Measurements from ENCODE around the gene RB1. TPM values are rescaled to one million over a fixed set of nuclear protein-coding genes. Genes with fewer than 3 reads are reported as not detected.
"Not testable (repeated sequence)": the region's sequence is repeated elsewhere in the genome, so short reads cannot be mapped to it uniquely, and the experiment has no call there.

The RB1 gene
- total RNA-seq, 1 experiment from 2014 or later, result 104 TPM

DNA sequence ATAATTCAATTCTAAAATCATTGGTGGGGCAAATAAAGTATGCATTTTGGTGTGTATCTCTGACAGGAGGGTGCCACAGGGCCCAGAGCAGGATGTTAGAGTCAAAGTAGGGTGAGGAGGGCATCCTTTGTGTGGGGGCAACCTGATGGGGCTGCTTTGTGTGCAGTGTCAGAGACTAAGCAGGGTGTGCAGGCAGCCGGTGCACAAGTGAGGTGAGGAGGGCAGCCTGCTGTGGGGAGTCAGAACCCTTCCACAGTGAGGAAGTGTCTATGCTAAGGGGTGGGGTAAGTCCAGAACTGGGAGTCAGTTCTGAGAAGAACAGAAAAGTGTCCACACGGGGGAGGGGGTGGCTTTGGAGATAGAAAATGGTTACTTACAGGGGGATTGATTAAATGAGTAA, 40.7 kb downstream of the RB1 start:
- Histone ChIP-seq H4K20me1 (ENCODE audit: insufficient read depth, low read depth, low read length) (no peaks in the 10 kb centered on the region), H3K4me3 (ENCODE audit: low read length) (no peak overlapping the region), H3K9ac (ENCODE audit: low read length) (no peak overlapping the region), H2AFZ (ENCODE audit: low read length) (no peak overlapping the region), H3K27ac (ENCODE audit: low read length) (no peak overlapping the region), H3K36me3 (ENCODE audit: insufficient read depth, low read length) (peaks cover 66% of the 10 kb centered on the region), H3K9me2 (replicated peaks; ENCODE audit: insufficient read depth, low read length) (no peaks in the 10 kb centered on the region; the same call in 1 of the 2 replicates), H3K27me3 (ENCODE audit: low read length) (no peaks in the 10 kb centered on the region), H3K4me2 (ENCODE audit: low read depth, low read length, poor library complexity, severe bottlenecking) (no peak overlapping the region), H3K9me3 (ENCODE audit: low read length) (no peaks in the 10 kb centered on the region), H3K4me1 (ENCODE audit: low read length) (no peaks in the 10 kb centered on the region), H3K79me2 (ENCODE audit: low read length) (peaks cover 40% of the 10 kb centered on the region)
- DNase-seq, result no peak

DNA sequence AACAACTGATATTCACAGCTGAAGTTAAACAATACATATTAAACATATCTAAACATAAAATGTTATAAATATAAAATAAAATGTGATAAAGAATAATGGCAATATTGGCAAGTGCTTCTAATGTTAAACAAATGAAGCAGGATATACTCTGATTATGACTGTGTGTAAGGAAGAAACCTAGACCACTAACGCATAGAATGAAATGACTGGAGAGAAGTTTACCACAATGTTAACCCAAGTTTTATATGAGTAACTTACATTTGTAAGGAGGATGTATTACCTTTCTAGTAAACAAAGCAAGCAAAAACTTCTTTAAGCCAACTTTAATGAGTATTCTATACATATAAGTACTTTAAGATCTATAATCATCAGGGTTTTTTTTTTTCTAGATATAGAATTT, 43.0 kb downstream of the RB1 start:
- Histone ChIP-seq H3K27me3 (ENCODE audit: low read length) (no peaks in the 10 kb centered on the region), H4K20me1 (ENCODE audit: insufficient read depth, low read depth, low read length) (no peaks in the 10 kb centered on the region), H2AFZ (ENCODE audit: low read length) (no peak overlapping the region), H3K9me3 (ENCODE audit: low read length) (peaks cover 13% of the 10 kb centered on the region), H3K9me2 (replicated peaks; ENCODE audit: insufficient read depth, low read length) (no peaks in the 10 kb centered on the region; the same call in 1 of the 2 replicates), H3K4me3 (ENCODE audit: low read length) (no peak overlapping the region), H3K4me1 (ENCODE audit: low read length) (no peaks in the 10 kb centered on the region), H3K79me2 (ENCODE audit: low read length) (peaks cover 48% of the 10 kb centered on the region), H3K4me2 (ENCODE audit: low read depth, low read length, poor library complexity, severe bottlenecking) (no peak overlapping the region), H3K27ac (ENCODE audit: low read length) (no peak overlapping the region), H3K36me3 (ENCODE audit: insufficient read depth, low read length) (peaks cover 80% of the 10 kb centered on the region), H3K9ac (ENCODE audit: low read length) (no peak overlapping the region)
- DNase-seq, result no peak

GRCh38 chr13:48349525-48349924, 46.0 kb downstream of the RB1 start:
- H3K9me2 ChIP-seq (replicated peaks; ENCODE audit: insufficient read depth, low read length), result no peaks in the 10 kb centered on the region
- no peak overlapping the region for H2AFZ ChIP-seq (ENCODE audit: low read length)
- H3K36me3 ChIP-seq (ENCODE audit: insufficient read depth, low read length), result peaks cover 88% of the 10 kb centered on the region
- no peak overlapping the region for H3K27ac ChIP-seq (ENCODE audit: low read length)
- no peaks in the 10 kb centered on the region for H4K20me1 ChIP-seq (ENCODE audit: insufficient read depth, low read depth, low read length)
- no peaks in the 10 kb centered on the region for H3K4me1 ChIP-seq (ENCODE audit: low read length)
- peaks cover 22% of the 10 kb centered on the region for H3K79me2 ChIP-seq (ENCODE audit: low read length)
- H3K27me3 ChIP-seq (ENCODE audit: low read length), result no peaks in the 10 kb centered on the region
- no peak overlapping the region for H3K9ac ChIP-seq (ENCODE audit: low read length)
- no peak overlapping the region for H3K4me3 ChIP-seq (ENCODE audit: low read length)
- DNase-seq, result no peak
- peaks cover 30% of the 10 kb centered on the region for H3K9me3 ChIP-seq (ENCODE audit: low read length)
- no peak overlapping the region for H3K4me2 ChIP-seq (ENCODE audit: low read depth, low read length, poor library complexity, severe bottlenecking)

DNA sequence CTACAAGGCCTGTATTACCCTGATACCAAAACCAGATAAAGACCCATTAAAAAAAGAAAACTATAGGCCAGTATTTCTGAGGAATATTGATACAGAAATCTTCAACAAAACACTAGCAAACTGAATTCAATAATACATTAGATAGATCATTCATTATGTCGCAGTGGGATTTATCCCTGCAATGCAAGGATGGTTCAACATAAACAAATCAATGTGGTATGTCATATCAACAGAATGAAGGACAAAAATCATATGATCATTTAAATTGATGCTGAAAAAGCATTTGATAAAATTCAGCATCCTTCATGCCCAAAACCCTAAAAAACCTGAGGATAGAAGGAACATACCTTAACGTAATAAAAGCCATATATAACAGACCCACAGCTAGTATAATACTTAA, 50.0 kb downstream of the RB1 start:
- Histone ChIP-seq H3K9me2 (replicated peaks; ENCODE audit: insufficient read depth, low read length) (no peaks in the 10 kb centered on the region), H3K79me2 (ENCODE audit: low read length) (peaks cover 29% of the 10 kb centered on the region), H3K9ac (ENCODE audit: low read length) (no peak overlapping the region), H3K4me2 (ENCODE audit: low read depth, low read length, poor library complexity, severe bottlenecking) (no peak overlapping the region), H3K27ac (ENCODE audit: low read length) (no peak overlapping the region), H3K27me3 (ENCODE audit: low read length) (no peaks in the 10 kb centered on the region), H3K36me3 (ENCODE audit: insufficient read depth, low read length) (peaks cover 63% of the 10 kb centered on the region), H3K4me3 (ENCODE audit: low read length) (no peak overlapping the region), H3K4me1 (ENCODE audit: low read length) (no peaks in the 10 kb centered on the region), H2AFZ (ENCODE audit: low read length) (no peak overlapping the region), H4K20me1 (ENCODE audit: insufficient read depth, low read depth, low read length) (no peaks in the 10 kb centered on the region), H3K9me3 (ENCODE audit: low read length) (peaks cover 30% of the 10 kb centered on the region)
- no peak for DNase-seq

DNA sequence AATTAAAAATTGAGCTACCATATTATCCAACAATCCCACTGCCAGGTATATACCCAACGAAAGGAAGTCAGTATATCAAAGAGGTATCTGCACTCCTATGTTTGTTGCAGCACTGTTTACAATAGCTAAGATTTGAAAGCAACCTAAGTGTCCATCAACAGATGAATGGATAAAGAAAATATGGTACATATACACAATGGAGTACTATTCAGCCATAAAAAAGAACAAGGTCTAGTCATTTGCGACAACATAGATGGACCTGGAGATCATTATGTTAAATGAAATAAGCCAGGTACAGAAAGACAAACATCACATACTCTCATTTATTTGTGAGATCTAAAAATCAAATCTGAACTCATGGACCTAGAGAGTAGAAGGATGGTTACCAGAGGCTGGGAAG, 52.0 kb downstream of the RB1 start:
- H3K4me2 ChIP-seq (ENCODE audit: low read depth, low read length, poor library complexity, severe bottlenecking); H3K9me2 ChIP-seq (replicated peaks; ENCODE audit: insufficient read depth, low read length); DNase-seq; H3K4me1 ChIP-seq (ENCODE audit: low read length); H4K20me1 ChIP-seq (ENCODE audit: insufficient read depth, low read depth, low read length); H2AFZ ChIP-seq (ENCODE audit: low read length); H3K27ac ChIP-seq (ENCODE audit: low read length); H3K4me3 ChIP-seq (ENCODE audit: low read length); H3K9ac ChIP-seq (ENCODE audit: low read length); H3K27me3 ChIP-seq (ENCODE audit: low read length): not testable (repeated sequence)
- H3K79me2 ChIP-seq (ENCODE audit: low read length), result peaks cover 33% of the 10 kb centered on the region
- H3K36me3 ChIP-seq (ENCODE audit: insufficient read depth, low read length), result peaks cover 55% of the 10 kb centered on the region
- H3K9me3 ChIP-seq (ENCODE audit: low read length), result peaks cover 25% of the 10 kb centered on the region

DNA sequence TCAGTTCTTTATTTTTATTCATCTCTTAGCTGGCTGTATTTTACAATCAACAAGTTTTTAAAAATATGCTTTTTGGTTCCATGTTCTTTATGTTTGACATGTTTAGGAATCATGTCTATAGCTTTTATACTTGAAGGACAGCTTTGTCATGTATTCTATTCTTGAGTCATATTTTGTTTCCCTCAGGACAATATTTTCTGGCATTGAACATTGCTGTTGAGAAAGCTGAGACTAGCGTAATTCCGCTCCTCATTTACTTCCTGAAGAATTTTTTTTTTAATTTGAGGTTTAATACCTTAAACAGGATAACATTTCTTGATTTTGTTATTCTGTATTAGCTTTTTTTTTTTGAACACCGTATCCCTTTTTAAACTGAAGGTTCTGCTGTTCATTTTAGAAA, 53.2 kb downstream of the RB1 start:
- H3K27me3 ChIP-seq (ENCODE audit: low read length), result no peaks in the 10 kb centered on the region
- no peak for DNase-seq
- peaks cover 48% of the 10 kb centered on the region for H3K36me3 ChIP-seq (ENCODE audit: insufficient read depth, low read length)
- no peak overlapping the region for H3K4me2 ChIP-seq (ENCODE audit: low read depth, low read length, poor library complexity, severe bottlenecking)
- H3K4me1 ChIP-seq (ENCODE audit: low read length), result no peaks in the 10 kb centered on the region
- H3K79me2 ChIP-seq (ENCODE audit: low read length), result peaks cover 22% of the 10 kb centered on the region
- H4K20me1 ChIP-seq (ENCODE audit: insufficient read depth, low read depth, low read length), result no peaks in the 10 kb centered on the region
- H3K27ac ChIP-seq (ENCODE audit: low read length), result no peak overlapping the region
- H2AFZ ChIP-seq (ENCODE audit: low read length), result no peak overlapping the region
- 0 out of 2 replicates have a peak, but pooled peaks cover 3% of the 10 kb centered on the region for H3K9me2 ChIP-seq (replicated peaks; ENCODE audit: insufficient read depth, low read length)
- H3K9me3 ChIP-seq (ENCODE audit: low read length), result peaks cover 18% of the 10 kb centered on the region
- H3K9ac ChIP-seq (ENCODE audit: low read length), result no peak overlapping the region
- H3K4me3 ChIP-seq (ENCODE audit: low read length), result no peak overlapping the region

DNA sequence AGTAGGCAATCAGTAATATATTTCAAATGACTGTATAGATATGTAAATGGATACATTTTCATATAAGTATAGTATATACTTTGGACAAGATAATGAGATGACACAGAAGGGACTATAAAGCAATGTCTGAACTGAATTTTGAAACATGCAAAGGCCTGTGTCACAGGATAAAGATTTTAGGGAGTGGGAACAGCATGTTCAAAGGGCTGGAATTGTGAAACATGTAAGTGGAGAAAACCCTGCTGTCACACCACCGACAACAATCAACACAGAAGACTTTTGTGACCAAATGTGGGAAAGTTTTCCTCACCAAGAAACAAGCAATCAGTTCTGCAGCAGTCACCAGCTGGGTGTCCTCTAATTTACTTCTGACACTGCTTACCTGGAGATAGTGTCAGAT, 66.4 kb downstream of the RB1 start:
- no peaks in the 10 kb centered on the region for H3K9me2 ChIP-seq (replicated peaks; ENCODE audit: insufficient read depth, low read length)
- no peak overlapping the region for H3K4me2 ChIP-seq (ENCODE audit: low read depth, low read length, poor library complexity, severe bottlenecking)
- no peaks in the 10 kb centered on the region for H3K4me1 ChIP-seq (ENCODE audit: low read length)
- H4K20me1 ChIP-seq (ENCODE audit: insufficient read depth, low read depth, low read length), result no peaks in the 10 kb centered on the region
- no peak overlapping the region for H3K9ac ChIP-seq (ENCODE audit: low read length)
- H3K36me3 ChIP-seq (ENCODE audit: insufficient read depth, low read length), result peaks cover 40% of the 10 kb centered on the region
- H3K27me3 ChIP-seq (ENCODE audit: low read length), result no peaks in the 10 kb centered on the region
- H3K9me3 ChIP-seq (ENCODE audit: low read length), result no peaks in the 10 kb centered on the region
- H3K79me2 ChIP-seq (ENCODE audit: low read length), result no peaks in the 10 kb centered on the region
- no peak for DNase-seq
- no peak overlapping the region for H2AFZ ChIP-seq (ENCODE audit: low read length)
- no peak overlapping the region for H3K27ac ChIP-seq (ENCODE audit: low read length)
- H3K4me3 ChIP-seq (ENCODE audit: low read length), result no peak overlapping the region

GRCh38 chr13:48370815-48371214, 67.3 kb downstream of the RB1 start:
- peaks cover 39% of the 10 kb centered on the region for H3K36me3 ChIP-seq (ENCODE audit: insufficient read depth, low read length)
- H3K9me2 ChIP-seq (replicated peaks; ENCODE audit: insufficient read depth, low read length), result no peaks in the 10 kb centered on the region
- H3K27me3 ChIP-seq (ENCODE audit: low read length), result no peaks in the 10 kb centered on the region
- no peaks in the 10 kb centered on the region for H3K79me2 ChIP-seq (ENCODE audit: low read length)
- H3K4me3 ChIP-seq (ENCODE audit: low read length), result no peak overlapping the region
- no peak for DNase-seq
- no peak overlapping the region for H3K27ac ChIP-seq (ENCODE audit: low read length)
- H3K4me2 ChIP-seq (ENCODE audit: low read depth, low read length, poor library complexity, severe bottlenecking), result no peak overlapping the region
- no peaks in the 10 kb centered on the region for H3K4me1 ChIP-seq (ENCODE audit: low read length)
- H3K9me3 ChIP-seq (ENCODE audit: low read length), result no peaks in the 10 kb centered on the region
- no peak overlapping the region for H3K9ac ChIP-seq (ENCODE audit: low read length)
- H2AFZ ChIP-seq (ENCODE audit: low read length), result no peak overlapping the region
- H4K20me1 ChIP-seq (ENCODE audit: insufficient read depth, low read depth, low read length), result no peaks in the 10 kb centered on the region

DNA sequence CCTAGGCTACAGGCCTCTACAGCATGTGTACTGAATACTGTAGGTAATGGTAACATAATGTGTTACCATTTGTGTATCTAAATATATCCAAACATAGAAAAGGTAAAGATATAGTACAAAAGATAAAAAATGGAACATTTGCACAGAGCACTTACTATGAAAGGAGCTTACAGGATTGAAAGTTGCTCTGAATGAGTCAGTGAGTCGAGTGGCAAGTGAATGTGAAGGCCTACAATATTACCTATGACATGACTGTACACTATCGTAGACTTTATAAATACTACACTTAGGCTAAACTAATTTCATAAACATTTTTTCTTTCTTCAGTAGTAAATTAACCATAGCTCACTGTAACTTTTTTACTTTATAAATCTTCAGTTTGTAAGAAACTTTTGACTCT, 74.3 kb downstream of the RB1 start:
- H3K4me1 ChIP-seq (ENCODE audit: low read length), result no peaks in the 10 kb centered on the region
- H3K9me2 ChIP-seq (replicated peaks; ENCODE audit: insufficient read depth, low read length), result no peaks in the 10 kb centered on the region
- DNase-seq, result no peak
- H3K4me2 ChIP-seq (ENCODE audit: low read depth, low read length, poor library complexity, severe bottlenecking), result no peak overlapping the region
- H3K4me3 ChIP-seq (ENCODE audit: low read length), result no peak overlapping the region
- H2AFZ ChIP-seq (ENCODE audit: low read length), result no peak overlapping the region
- no peaks in the 10 kb centered on the region for H3K27me3 ChIP-seq (ENCODE audit: low read length)
- no peak overlapping the region for H3K27ac ChIP-seq (ENCODE audit: low read length)
- H3K9ac ChIP-seq (ENCODE audit: low read length), result no peak overlapping the region
- peaks cover 71% of the 10 kb centered on the region for H3K36me3 ChIP-seq (ENCODE audit: insufficient read depth, low read length)
- H3K9me3 ChIP-seq (ENCODE audit: low read length), result no peaks in the 10 kb centered on the region
- H4K20me1 ChIP-seq (ENCODE audit: insufficient read depth, low read depth, low read length), result no peaks in the 10 kb centered on the region
- H3K79me2 ChIP-seq (ENCODE audit: low read length), result 0 out of 2 replicates have a peak, but pooled peaks cover 9% of the 10 kb centered on the region

Data from Karpas-422 (cell line).